HT-29 (cell line): ENCODE results near the gene MSTO1. TPM values are rescaled to one million over a fixed set of nuclear protein-coding genes. Genes with fewer than 3 reads are reported as not detected.

Source experiments
- small RNA-seq: library from RNA; depleted of rRNA; stranded (forward); fragments of <200 nt; gene quantifications from one replicate; pipeline ENCODE3, GENCODE V24; 2014
- total RNA-seq: library from RNA; depleted of rRNA; stranded (reverse); fragments of >200 nt; shearing (Covaris generic); gene quantifications from 2 replicates; pipeline ENCODE4 v1.2.3, GENCODE V29; 2014; rRNA removed

The MSTO1 gene
- total RNA-seq, 1 experiment from 2014 or later, result 43.8 TPM

Small RNA genes within 50 kb of the gene (small RNA-seq; reads per million reads assigned to genes)
- not detected for gene AL353807.4

Other genes with a start within 250 kb of the MSTO1 start
- 12.1 and 18.9 TPM in 2 replicates for gene ASH1L, start 47.4 kb upstream of the MSTO1 start, total RNA-seq
- 24.6 and 24.8 TPM in 2 replicates for gene YY1AP1, start 78.6 kb downstream of the MSTO1 start, total RNA-seq
- gene DAP3, start 78.9 kb downstream of the MSTO1 start, total RNA-seq, result 58.5 and 77.3 TPM in 2 replicates
- gene GON4L, start 247.0 kb downstream of the MSTO1 start, total RNA-seq, result 17.6 and 18.0 TPM in 2 replicates
- not detected in 2 replicates for gene SYT11, start 249.3 kb downstream of the MSTO1 start, total RNA-seq